Measurements from ENCODE around the gene LRRC8B.

DNA sequence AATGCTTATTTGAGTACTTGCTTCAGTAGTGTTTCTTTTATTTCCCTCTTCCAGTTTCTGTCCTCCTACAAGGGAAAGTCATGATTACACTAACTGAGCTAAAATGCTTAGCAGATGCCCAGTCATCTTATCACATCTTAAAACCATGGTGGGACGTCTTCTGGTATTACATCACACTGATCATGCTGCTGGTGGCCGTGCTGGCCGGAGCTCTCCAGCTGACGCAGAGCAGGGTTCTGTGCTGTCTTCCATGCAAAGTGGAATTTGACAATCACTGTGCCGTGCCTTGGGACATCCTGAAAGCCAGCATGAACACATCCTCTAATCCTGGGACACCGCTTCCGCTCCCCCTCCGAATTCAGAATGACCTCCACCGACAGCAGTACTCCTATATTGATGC is 57.9 kb downstream of the LRRC8B start:
- TF ChIP-seq, protein P1, sequence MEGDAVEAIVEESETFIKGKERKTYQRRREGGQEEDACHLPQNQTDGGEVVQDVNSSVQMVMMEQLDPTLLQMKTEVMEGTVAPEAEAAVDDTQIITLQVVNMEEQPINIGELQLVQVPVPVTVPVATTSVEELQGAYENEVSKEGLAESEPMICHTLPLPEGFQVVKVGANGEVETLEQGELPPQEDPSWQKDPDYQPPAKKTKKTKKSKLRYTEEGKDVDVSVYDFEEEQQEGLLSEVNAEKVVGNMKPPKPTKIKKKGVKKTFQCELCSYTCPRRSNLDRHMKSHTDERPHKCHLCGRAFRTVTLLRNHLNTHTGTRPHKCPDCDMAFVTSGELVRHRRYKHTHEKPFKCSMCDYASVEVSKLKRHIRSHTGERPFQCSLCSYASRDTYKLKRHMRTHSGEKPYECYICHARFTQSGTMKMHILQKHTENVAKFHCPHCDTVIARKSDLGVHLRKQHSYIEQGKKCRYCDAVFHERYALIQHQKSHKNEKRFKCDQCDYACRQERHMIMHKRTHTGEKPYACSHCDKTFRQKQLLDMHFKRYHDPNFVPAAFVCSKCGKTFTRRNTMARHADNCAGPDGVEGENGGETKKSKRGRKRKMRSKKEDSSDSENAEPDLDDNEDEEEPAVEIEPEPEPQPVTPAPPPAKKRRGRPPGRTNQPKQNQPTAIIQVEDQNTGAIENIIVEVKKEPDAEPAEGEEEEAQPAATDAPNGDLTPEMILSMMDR (IDR thresholded peaks at IDR 0.05): no peak
- TF ChIP-seq POLR2A (IDR thresholded peaks at IDR 0.05): no peak

Measured in testis (tissue), 2 donors.